B cell (primary cell): ENCODE data around the gene CADM1. TPM values are rescaled to one million over a fixed set of nuclear protein-coding genes. Genes with fewer than 3 reads are reported as not detected.

Source experiments
- ATAC-seq: fragments of 200-7000 bp; cut with Tn5 transposase; one replicate; pipeline ENCODE4 v1.10.0; 2021; ENCODE audit warnings: low read depth, mild to moderate bottlenecking, moderate number of reproducible peaks, moderate library complexity
- CTCF ChIA-PET: fragments of 350-600 bp; sonication (Branson Sonifier 250); formaldehyde crosslinking; loops from one replicate; lab custom pipeline; 2021; ENCODE audit warnings: antibody characterized with exemption, inconsistent platforms; lab: Charles Lee
- POLR2A ChIA-PET: fragments of 350-600 bp; sonication (Branson Sonifier 250); formaldehyde crosslinking; loops from one replicate; lab custom pipeline; 2021; ENCODE audit warnings: antibody characterized with exemption; lab: Charles Lee
- DNase-seq: peaks from one replicate; pipeline ENCODE4 v3.0.0; 2013
- H2AFZ ChIP-seq: 2 replicates; pipeline ENCODE4 v1.6.1; 2012; ENCODE audit warnings: mild to moderate bottlenecking, low read depth, low read length; ENCODE audit not compliant: insufficient read depth, poor library complexity, severe bottlenecking
- H3K27ac ChIP-seq, 2 donors: 1 replicate in 1 of 2; 2 replicates in 1 of 2; pipeline ENCODE4 v1.5.1; 2012 to 2013; ENCODE audit warnings: low read length in 2 of 2, mild to moderate bottlenecking in 2 of 2, moderate library complexity in 1 of 2
- H3K27me3 ChIP-seq, 4 experiments: fragments of 200-600 bp in 1 of 4; sonication (generic) in 1 of 4; replicated peaks in 1 of 4; 1 replicate in 2 of 4; 2 replicates in 2 of 4; pipeline versions ENCODE4 v1.6.1 to v1.7.0; 2013 to 2016; ENCODE audit warnings: low read length in 3 of 4, mild to moderate bottlenecking in 2 of 4, mixed read lengths in 1 of 4, moderate library complexity in 1 of 4; ENCODE audit not compliant: insufficient read depth in 4 of 4, control insufficient read depth in 3 of 4; ENCODE audit errors: control extremely low read depth in 1 of 4
- H3K36me3 ChIP-seq, 2 experiments: replicated peaks in 1 of 2; 1 replicate in 1 of 2; 2 replicates in 1 of 2; pipeline versions ENCODE4 v1.6.1 to v1.7.1; 2013; ENCODE audit warnings: low read length in 1 of 2; ENCODE audit not compliant: insufficient read depth in 2 of 2, control insufficient read depth in 1 of 2; ENCODE audit errors: control extremely low read depth in 1 of 2, extremely low read depth in 1 of 2
- H3K4me1 ChIP-seq, 2 donors: fragments of 200-600 bp in 1 of 2; sonication (generic) in 1 of 2; 1 replicate in 1 of 2; 2 replicates in 1 of 2; pipeline versions ENCODE4 v1.5.1 to v1.6.1; 2013 to 2017; ENCODE audit warnings: low read length in 2 of 2; ENCODE audit not compliant: control insufficient read depth in 2 of 2, insufficient read depth in 2 of 2
- H3K4me2 ChIP-seq: replicated peaks from 2 replicates; pipeline ENCODE3; 2012; ENCODE audit warnings: mild to moderate bottlenecking, low read depth, low read length; ENCODE audit not compliant: poor library complexity, severe bottlenecking
- H3K4me3 ChIP-seq, 5 experiments: fragments of 200-600 bp in 1 of 5; sonication (generic) in 1 of 5; 1 replicate in 3 of 5; 2 replicates in 2 of 5; pipeline versions ENCODE4 v1.5.1 to v1.7.0; 2011 to 2016; ENCODE audit warnings: low read length in 4 of 5, mild to moderate bottlenecking in 4 of 5, low read depth in 2 of 5, control low read depth in 1 of 5, moderate library complexity in 1 of 5; ENCODE audit not compliant: insufficient read depth in 1 of 5; ENCODE audit errors: control extremely low read depth in 1 of 5, extremely low read depth in 1 of 5
- H3K79me2 ChIP-seq: fragments of 200-600 bp; sonication (generic); one replicate; pipeline ENCODE4 v1.6.0; 2016; ENCODE audit warnings: low read length; ENCODE audit not compliant: control insufficient read depth, insufficient read depth
- H3K9ac ChIP-seq: fragments of 200-600 bp; sonication (generic); 2 replicates; pipeline ENCODE4 v1.6.1; 2017; ENCODE audit warnings: mild to moderate bottlenecking, low read length, moderate library complexity
- H3K9me3 ChIP-seq, 3 donors: one replicate each; pipeline versions ENCODE4 v1.6.1 to v1.7.1; 2013; ENCODE audit warnings: low read length in 2 of 3; ENCODE audit not compliant: control insufficient read depth in 2 of 3, insufficient read depth in 1 of 3; ENCODE audit errors: control extremely low read depth in 1 of 3
- H4K20me1 ChIP-seq: 2 replicates; pipeline ENCODE4 v1.6.0; 2012; ENCODE audit warnings: mild to moderate bottlenecking, low read length; ENCODE audit not compliant: insufficient read depth, control insufficient read depth, poor library complexity, severe bottlenecking
- H3K27ac Mint-ChIP-seq: one replicate; pipeline ENCODE4 v1.8.0; 2021; ENCODE audit warnings: mixed read lengths
- H3K27me3 Mint-ChIP-seq: one replicate; pipeline ENCODE4 v1.8.0; 2021; ENCODE audit warnings: mixed read lengths
- H3K4me1 Mint-ChIP-seq: one replicate; pipeline ENCODE4 v1.8.0; 2021; ENCODE audit warnings: mixed read lengths
- H3K4me3 Mint-ChIP-seq: one replicate; pipeline ENCODE4 v1.8.0; 2021; ENCODE audit warnings: mixed read lengths
- H3K9me3 Mint-ChIP-seq: one replicate; pipeline ENCODE4 v1.8.0; 2022; ENCODE audit warnings: mixed read lengths; ENCODE audit not compliant: insufficient read depth
- EZH2 ChIP-seq: IDR thresholded peaks from 2 replicates; pipeline ENCODE4 v1.6.1; 2012; ENCODE audit warnings: borderline replicate concordance, low read depth, mild to moderate bottlenecking, moderate library complexity, low read length; ENCODE audit not compliant: insufficient read depth, poor library complexity, severe bottlenecking
- WGBS: methylation state at CpG from one replicate; pipeline ENCODE4 v1.1.5; 2013; ENCODE audit warnings: missing lambda C conversion rate; ENCODE audit not compliant: insufficient coverage; 5-methylcytosine and 5-hydroxymethylcytosine counted together
- intact Hi-C: fragments of 100-400 bp; cut with micrococcal nuclease; formaldehyde crosslinking; loops from one replicate; pipeline ENCODE4 v1.10.0; 2022
- polyA plus RNA-seq: library from polyadenylated mRNA; depleted of rRNA; stranded (reverse); fragments of >200 nt; gene quantifications from 2 replicates; pipeline ENCODE4 v1.2.3, GENCODE V29; 2012
- total RNA-seq, 2 donors: library from RNA; stranded (reverse); fragments of 120-200 nt in 1 of 2; gene quantifications; 1 replicate in 1 of 2; 2 replicates in 1 of 2; pipeline versions ENCODE4 v1.2.3 to v1.2.4, GENCODE V29; 2013 to 2022
- TF ChIP-seq, protein P1 (sequence below): fragments of 200-600 bp; IDR thresholded peaks from one replicate; pipeline ENCODE4 v1.8.0; 2022; ENCODE audit warnings: antibody characterized with exemption, mild to moderate bottlenecking

The CADM1 gene
- total and polyA plus RNA-seq, 2 donors (not counting 1 experiment from before 2014, with no cell fraction given), result 0.43 to 0.49 TPM

DNA sequence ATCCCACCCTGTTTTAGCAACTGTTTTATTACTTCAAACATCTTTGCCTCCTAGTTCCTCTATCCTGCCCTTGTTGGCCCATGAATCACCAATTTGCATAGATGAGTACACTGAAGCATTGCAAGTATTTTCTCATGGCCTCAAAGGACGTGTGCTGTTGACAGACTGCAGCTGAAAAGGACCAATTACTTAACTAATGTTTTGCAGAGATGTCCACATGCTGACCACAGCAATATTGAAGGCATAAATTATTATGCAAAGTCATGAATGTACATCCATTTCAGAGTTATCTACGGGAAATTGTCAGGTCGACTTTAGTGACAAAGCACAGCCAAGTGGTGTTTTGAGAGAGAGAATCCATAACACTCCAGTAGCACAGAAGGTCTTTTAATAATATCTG lies 64.8 kb downstream of the CADM1 start:
- Histone ChIP-seq H3K79me2 (no peaks in the 10 kb centered on the region), H2AFZ (no peak overlapping the region), H3K9ac (no peak overlapping the region), H3K27me3 (no peaks in the 10 kb centered on the region), H3K4me1 (no peaks in the 10 kb centered on the region), H3K4me3 (no peak overlapping the region), H3K27ac (no peak overlapping the region), H3K36me3 (no peaks in the 10 kb centered on the region), H3K9me3 (no peaks in the 10 kb centered on the region), H3K4me2 (no peak overlapping the region), H4K20me1 (no peaks in the 10 kb centered on the region)
- CTCF ChIA-PET, result no interaction called here
- Mint-ChIP-seq H3K9me3 (no peaks in the 10 kb centered on the region), H3K27ac (no peak overlapping the region), H3K4me3 (no peak overlapping the region), H3K4me1 (no peaks in the 10 kb centered on the region), H3K27me3 (no peaks in the 10 kb centered on the region)
- no CpG with 5 or more reads among the region's 3 CpGs for WGBS
- TF ChIP-seq, protein P1, sequence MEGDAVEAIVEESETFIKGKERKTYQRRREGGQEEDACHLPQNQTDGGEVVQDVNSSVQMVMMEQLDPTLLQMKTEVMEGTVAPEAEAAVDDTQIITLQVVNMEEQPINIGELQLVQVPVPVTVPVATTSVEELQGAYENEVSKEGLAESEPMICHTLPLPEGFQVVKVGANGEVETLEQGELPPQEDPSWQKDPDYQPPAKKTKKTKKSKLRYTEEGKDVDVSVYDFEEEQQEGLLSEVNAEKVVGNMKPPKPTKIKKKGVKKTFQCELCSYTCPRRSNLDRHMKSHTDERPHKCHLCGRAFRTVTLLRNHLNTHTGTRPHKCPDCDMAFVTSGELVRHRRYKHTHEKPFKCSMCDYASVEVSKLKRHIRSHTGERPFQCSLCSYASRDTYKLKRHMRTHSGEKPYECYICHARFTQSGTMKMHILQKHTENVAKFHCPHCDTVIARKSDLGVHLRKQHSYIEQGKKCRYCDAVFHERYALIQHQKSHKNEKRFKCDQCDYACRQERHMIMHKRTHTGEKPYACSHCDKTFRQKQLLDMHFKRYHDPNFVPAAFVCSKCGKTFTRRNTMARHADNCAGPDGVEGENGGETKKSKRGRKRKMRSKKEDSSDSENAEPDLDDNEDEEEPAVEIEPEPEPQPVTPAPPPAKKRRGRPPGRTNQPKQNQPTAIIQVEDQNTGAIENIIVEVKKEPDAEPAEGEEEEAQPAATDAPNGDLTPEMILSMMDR, result no peak
- TF ChIP-seq EZH2, result no peak
- DNase-seq, result no peak
- ATAC-seq, result no peak
- POLR2A ChIA-PET, result no interaction called here
- intact Hi-C loops, result no loop called here

DNA sequence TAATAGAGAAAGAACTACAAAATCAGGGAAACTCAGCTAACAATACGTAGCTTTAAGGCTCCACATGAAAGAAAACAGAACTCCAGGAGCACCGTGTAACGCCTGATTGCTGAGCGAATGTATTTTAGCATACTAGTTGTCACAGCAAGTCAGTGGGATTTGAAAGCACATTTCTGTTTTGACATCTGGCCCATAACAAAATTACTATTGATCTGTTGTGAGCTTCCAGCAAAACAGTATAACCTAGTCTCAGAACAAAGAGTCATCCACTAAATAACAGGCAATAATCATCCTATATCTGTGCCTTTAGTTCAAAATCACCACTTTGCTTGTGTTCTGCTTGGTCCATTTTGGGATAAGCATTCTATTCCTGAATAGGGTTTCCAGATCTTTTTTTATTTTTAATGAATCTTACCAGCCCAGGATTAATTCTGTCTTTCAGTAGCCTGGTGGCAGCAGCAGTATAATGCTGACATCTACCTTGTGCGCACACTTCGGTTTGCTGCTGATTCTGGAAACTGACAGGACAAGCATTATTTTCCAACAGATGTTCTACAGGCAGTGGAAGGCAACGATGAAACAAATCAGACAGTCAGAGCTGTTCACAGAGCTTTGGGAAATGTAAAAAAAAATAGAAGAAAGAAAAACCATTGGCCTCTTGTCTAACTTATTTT lies 66.2 kb downstream of the CADM1 start:
- Histone ChIP-seq H2AFZ (no peak overlapping the region), H3K9ac (no peak overlapping the region), H3K4me1 (no peaks in the 10 kb centered on the region), H3K79me2 (no peaks in the 10 kb centered on the region), H3K9me3 (no peaks in the 10 kb centered on the region), H3K27me3 (no peaks in the 10 kb centered on the region), H3K4me2 (no peak overlapping the region), H4K20me1 (no peaks in the 10 kb centered on the region), H3K27ac (no peak overlapping the region), H3K4me3 (no peak overlapping the region), H3K36me3 (no peaks in the 10 kb centered on the region)
- H3K9me3 Mint-ChIP-seq, result peaks cover under 1% of the 10 kb centered on the region
- no peaks in the 10 kb centered on the region for H3K4me1 Mint-ChIP-seq
- H3K27me3 Mint-ChIP-seq, result no peaks in the 10 kb centered on the region
- TF ChIP-seq, protein P1, result no peak
- TF ChIP-seq EZH2, result no peak
- CTCF ChIA-PET, result no interaction called here
- H3K27ac Mint-ChIP-seq, result no peak overlapping the region
- intact Hi-C loops, result no loop called here
- H3K4me3 Mint-ChIP-seq, result no peak overlapping the region
- no peak for ATAC-seq
- WGBS, result 78% methylated on average over 3 of the region's 7 CpGs
- POLR2A ChIA-PET, result no interaction called here
- no peak for DNase-seq
